Islet precursor cell (in vitro differentiated cells): ENCODE measurements around the gene RANBP3.
A peak's percentile ranks its signal among the peaks of the same experiment; 100 is the strongest.
"Not testable (repeated sequence)": the region's sequence is repeated elsewhere in the genome, so short reads cannot be mapped to it uniquely, and the experiment has no call there.

Experiments used
- DNase-seq: peaks from one replicate; pipeline ENCODE4 v3.0.0-alpha.2; 2018

RANBP3 gene, protein sequence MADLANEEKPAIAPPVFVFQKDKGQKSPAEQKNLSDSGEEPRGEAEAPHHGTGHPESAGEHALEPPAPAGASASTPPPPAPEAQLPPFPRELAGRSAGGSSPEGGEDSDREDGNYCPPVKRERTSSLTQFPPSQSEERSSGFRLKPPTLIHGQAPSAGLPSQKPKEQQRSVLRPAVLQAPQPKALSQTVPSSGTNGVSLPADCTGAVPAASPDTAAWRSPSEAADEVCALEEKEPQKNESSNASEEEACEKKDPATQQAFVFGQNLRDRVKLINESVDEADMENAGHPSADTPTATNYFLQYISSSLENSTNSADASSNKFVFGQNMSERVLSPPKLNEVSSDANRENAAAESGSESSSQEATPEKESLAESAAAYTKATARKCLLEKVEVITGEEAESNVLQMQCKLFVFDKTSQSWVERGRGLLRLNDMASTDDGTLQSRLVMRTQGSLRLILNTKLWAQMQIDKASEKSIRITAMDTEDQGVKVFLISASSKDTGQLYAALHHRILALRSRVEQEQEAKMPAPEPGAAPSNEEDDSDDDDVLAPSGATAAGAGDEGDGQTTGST

DNA sequence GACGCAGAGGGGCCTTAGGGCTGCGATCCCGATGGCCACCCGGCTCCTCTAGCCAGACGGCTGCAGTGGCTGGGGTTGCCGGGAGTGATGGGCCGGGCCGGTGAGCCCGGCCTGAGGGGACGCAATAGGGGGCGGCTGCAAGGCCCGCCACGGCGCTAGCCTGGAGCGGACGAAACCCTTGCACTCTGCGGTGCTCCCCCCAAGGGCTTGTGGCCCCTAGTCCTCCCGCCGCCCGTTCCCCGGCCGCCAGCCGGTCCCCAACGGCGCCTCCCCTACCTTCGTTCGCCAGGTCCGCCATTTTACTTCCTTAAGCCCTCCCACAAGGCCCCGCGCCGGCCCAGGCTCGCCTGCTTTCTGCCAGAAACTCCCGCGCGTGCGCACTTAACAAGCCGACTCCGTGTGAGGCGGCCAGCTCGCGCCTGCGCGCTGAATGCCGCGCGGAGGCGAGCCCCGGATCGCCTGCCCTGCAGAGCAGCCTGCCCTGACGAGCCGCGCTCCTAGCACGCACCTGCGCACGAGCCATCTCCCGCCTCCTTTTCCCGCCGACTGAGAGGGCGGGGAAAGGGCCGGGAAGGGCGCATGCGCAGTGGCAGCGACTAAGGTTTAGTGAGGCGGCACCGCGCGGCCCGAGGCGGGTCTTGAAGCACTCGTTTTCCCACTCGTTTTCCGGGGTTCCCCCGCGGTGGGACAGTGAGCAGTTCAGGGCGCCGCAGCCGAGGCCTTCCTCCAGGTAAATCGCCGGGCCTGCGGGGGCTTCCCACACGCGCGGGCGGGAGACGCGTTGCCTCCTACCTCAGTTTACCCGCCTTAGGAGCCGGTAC, at the start of gene RANBP3:
TSS of gene RANBP3 (minus strand) at position 356 of the 821 bp plus-strand sequence. CDS start at position 298, 58 bp downstream.
- DNase-seq = peak; percentile 100

GRCh38 chr19:6026390-6027227, 48.7 kb upstream of the RANBP3 start:
- DNase-seq = no peak

DNA sequence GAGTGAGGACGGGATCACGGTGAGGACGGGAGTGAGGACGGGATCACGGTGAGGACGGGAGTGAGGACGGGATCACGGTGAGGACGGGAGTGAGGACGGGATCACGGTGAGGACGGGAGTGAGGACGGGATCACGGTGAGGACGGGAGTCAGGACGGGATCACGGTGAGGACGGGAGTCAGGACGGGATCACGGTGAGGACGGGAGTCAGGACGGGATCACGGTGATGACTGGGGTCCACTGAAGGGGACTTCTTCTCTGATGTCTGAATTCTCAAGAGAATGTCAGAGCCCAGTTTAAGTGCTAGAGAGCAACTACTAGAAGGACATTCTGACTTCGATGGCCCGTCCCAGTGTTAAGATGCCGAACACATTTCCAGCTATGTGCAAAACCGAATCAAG, 46.8 kb upstream of the RANBP3 start:
- not testable (repeated sequence) for DNase-seq

DNA sequence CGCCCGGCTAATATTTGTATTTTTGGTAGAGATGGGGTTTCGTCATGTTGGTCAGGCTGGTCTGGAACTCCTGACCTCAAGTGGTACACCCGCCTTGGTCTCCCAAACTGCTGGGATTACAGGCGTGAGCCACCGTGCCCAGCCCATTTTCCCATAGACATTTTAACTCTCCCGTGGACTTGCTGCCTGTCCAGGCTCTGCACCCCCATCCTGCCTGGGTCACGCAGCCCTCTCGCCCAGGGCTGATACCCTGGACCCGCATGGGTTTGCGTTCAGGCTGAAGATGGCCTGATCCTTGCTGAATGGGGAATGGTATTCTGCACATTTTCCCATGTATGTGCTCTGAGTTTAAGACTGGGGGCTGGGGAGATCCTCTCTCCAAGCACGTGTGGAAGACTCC, 46.0 kb upstream of the RANBP3 start:
- no peak for DNase-seq

DNA sequence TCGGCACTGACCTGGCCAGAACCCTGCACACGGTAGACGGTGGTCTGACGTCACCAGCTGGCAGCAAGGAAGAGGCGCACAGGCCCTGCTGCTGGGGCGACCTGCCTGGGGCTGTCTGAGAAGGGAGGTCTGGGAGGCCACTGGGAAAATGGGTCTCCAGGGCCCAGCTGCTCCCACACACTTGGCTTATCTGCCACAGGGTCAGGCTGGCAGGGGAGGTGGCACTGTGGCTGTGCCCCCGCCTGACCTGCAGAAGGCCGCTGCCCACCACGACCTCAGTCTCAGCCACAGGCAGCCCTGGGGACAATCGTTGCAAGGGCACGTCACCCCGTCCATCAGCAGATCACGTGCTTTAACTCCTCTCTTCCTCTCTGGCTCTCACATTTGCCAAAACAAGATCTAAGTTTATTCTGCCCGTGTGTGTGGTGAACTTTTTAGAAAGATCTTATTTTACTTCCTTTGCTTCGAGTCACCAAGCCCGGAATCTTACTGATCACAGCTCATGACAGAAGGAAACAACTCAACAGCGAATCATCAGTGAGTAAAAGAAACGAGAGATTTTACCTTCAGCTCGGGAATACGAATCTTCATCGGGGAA, 45.2 kb upstream of the RANBP3 start:
- no peak for DNase-seq

DNA sequence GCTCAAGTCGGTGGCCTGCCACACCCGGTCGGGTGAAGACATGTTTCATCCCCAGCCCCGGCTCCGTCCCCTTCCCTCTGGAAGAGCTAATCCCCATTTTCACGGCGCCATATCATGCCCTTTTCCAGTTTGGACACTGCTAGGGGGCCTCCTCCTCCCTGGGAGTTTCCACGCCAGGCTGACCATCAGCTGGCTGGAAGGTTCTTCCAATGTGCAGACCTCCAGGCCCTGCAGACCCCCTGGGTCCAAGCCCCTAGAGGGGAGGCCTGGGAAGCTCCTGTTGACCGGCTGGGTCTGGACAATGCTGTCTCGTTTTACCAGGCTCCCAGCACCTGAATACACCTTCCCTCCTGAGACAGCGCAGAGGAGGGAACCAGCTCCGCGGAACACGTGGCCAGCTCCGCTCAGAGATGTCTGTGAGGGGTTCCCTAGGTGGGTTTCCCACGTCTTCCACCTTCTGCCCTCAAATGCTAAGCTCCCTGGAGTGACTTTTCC, 44.7 kb upstream of the RANBP3 start:
- DNase-seq = no peak

DNA sequence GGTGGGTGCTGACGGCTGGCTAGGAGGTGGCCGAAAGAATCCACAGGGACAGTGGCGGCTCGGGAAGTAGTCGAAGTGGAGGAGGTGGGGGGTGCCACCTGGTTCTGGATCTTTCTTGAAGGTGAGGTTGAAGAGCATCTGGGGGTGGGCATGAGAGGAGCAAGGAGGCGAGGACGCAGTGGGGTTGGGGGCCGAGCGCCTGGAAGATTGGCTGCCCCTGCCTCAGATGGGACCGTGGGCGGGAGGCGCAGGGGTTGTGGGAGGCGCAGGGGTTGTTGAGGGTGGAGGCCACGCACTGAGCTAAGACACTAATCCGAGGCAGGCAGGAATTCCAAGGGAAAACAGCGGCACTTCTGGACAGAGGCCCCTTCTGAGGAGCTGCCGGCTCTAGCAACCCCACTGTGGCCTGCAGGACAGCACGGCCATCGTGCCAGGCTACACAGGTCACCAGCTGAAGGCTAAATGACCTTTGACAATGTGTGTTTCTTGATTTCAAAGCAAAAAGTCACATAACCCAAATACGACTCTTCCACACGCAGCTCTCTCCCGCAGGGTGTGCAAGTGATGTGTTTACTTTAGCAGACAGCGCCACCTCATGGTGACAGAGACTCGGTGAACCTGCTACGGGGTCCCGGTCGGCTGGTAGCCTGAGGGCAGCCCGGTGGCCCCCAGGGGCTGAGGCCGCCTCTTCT, 44.1 kb upstream of the RANBP3 start:
- DNase-seq = peak; percentile 88

GRCh38 chr19:6020972-6021805, 43.2 kb upstream of the RANBP3 start:
- DNase-seq = no peak

- DNase-seq = no peak
These were observed 42.4 kb upstream of the RANBP3 start for GRCh38 chr19:6020166-6020882.

DNA sequence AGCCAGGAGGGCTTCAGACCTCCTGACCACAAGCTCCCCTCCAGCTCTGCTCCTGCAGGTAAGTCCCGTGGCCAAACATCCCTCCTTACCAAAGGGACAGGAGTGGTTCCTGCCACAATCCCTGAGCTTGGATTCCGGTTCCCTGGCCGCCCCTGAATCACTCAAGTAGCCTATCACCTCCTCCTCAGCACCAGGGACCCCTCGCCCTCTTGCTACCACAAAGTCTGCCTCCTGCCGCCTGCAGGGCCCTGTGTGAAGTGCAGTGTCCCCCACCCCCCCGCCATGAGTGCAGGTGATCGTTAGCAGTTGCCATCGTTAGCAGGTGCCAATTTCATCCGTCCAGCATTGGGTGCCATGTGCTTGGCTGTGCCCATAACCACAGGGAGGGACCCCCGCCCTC, 40.8 kb upstream of the RANBP3 start:
- no peak for DNase-seq

GRCh38 chr19:6017576-6017975, 39.6 kb upstream of the RANBP3 start:
- no peak for DNase-seq

- no peak for DNase-seq
These were observed 38.1 kb upstream of the RANBP3 start for GRCh38 chr19:6015841-6016545.

DNA sequence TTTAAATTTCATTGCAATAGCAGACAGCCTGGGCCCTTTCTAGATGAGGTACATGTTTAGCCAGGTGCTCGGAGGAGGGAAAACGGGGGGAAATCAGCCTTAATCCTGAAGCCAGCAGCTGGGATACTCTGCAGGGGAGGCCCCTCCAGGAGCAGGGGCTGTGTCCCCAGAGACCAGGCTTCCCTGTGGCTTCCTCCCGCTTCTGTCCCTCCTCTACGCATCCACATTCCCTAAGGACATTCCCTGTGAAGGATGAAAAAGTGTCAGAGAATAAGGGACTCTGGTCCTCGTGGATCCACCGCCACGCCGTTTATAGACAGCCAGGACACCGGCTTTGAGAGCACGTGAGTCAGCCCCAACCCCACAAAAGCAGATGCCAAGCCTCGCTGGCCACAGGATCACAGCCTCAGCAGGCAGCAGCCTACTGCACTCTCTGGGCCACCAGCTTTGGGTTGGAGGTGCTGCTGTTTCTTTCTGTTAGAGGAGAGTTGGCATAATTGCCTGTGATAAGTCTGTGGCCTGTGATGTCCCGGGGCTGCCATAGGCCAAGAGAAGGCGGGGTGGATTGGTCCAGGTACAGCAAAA, 36.7 kb upstream of the RANBP3 start:
- DNase-seq = no peak

GRCh38 chr19:6012426-6013170, 34.7 kb upstream of the RANBP3 start:
- DNase-seq = no peak

- DNase-seq = no peak
These were observed 33.9 kb upstream of the RANBP3 start for GRCh38 chr19:6011794-6012193.

GRCh38 chr19:6011206-6011605, 33.3 kb upstream of the RANBP3 start:
- DNase-seq = no peak

DNA sequence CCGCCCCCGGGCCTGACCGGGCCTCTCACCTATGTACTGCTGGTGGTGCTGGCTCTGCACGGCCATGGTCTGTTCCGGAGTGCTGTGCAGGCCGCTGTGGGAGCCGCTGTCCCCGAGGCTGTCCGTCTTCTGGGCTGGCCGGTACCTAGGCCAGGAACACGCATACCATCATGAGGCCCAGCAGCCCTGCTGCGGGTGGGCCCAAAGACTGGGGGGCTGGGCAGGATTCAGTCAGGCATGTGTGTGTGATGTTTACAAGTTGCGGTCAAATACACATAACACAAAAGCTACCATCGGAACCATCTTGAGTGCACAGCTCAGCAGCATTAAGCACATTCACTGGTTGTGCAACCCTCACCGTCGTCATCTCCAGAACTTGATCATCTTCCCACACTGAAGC, 32.2 kb upstream of the RANBP3 start:
- no peak for DNase-seq

DNA sequence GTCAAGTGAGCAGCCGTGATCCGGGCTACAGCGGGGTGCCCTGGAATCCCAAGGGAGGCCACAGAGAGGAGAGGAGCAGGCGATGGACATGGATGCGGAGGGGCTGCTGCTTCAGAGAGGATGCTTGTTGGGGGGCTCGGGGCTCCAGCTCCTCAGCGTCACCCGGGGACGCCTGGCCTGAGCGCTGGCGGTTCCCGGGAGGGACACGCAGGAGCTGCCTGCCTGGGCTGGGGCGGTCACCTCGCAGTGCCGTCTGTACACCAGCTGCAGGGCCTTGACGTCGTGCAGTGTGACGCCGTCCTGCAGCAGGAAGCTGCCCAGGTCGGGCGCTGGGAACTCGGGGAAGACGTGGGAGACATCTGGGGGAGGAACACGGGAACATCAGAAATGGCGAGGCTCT, 29.9 kb upstream of the RANBP3 start:
- no peak for DNase-seq
